NOMO-1 (cell line): ENCODE data around the gene ELOA2.
"Not testable (repeated sequence)": the region's sequence is repeated elsewhere in the genome, so short reads cannot be mapped to it uniquely, and the experiment has no call there.

Experiments used
- DNase-seq, 2 experiments: peaks; one replicate each; lab custom pipeline; 2025; ENCODE audit not compliant: unreplicated experiment in 2 of 2; lab: John Stamatoyannopoulos, UW

Gene ELOA2

DNA sequence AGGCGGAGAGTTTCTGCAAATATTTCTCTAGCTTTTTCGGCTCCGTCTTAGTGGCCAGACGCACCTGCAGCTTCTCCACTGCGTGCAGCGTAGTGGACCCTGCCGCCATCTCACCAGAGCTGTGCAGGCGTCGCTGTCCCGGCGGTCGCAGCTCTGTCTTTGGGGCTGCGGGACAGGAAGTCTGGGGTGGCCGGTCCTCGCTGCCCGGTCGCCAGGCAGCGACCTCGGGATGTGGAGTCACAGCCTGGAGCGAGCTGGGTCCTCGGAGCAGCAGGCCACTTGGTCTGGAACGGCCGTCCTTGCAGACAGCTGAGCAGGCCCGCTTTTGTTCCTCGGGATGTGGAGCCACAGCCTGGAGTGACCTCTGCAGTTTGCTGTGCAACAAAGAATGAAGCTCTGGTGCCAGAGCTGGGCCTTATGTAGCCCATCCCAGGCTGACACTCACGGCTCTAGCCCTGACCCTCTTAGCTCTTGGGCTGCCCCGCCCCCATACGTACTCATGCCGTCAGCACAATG lies at the start of gene ELOA2:
TSS of gene ELOA2 (minus strand) at position 466 of the 516 bp plus-strand sequence. CDS start at position 109, 357 bp downstream.
- no peak for DNase-seq

DNA sequence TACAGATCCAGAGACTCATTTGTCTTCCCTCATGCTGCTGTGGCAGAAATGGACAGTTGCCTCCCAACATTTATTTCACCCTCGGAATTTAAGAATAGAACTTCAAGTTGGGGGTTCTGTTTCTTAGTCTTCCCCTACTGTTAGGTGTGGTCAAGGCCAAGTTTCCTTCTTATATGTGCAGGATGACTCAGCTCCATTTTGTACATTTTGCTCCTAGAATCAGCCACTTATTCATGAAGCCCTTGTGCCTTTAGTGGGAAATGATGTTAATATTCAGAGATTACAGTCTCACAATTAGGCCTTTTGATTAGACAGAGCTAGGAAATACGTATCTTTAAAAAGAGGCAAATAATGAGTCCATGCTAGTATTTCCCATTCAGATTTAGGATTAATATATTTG lies 46.2 kb upstream of the ELOA2 start:
- no peak for DNase-seq

DNA sequence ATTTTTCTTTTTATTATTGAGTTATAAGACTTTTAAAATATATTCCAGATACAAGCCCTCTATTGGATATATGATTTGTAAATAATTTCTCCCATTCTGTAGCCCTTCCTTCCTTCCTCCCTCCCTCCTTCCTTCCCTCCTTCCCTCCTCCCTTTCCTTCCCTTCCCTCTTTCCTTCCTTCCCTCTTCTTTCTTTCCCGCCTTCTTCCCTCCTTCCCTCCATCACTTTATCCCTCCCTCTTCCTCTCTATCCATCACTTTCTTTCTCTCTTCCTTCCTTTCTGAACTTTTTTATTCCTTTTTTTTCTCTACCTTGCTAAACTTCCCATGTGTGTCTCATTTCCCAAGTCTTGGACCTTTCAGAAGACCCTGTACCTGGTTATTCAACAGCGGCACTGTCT lies 45.5 kb upstream of the ELOA2 start:
- no peak for DNase-seq

DNA sequence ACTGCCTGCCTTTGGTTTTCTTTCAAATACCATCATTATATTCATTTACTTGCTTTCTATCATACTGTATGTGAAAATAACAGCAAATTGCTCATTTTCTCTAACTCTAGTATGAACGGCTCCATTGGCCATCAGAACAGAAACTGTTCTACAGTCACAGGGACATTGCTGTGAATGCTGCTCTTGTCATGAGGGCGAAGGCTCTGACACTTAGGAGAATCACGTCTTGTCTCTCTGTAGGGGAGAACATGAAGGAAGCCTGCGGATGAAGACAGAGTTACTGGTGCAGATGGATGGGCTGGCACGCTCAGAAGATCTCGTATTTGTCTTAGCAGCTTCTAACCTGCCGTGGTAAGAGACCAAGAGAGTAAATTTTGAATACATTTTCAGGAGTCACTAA lies 41.7 kb upstream of the ELOA2 start:
- DNase-seq = no peak

DNA sequence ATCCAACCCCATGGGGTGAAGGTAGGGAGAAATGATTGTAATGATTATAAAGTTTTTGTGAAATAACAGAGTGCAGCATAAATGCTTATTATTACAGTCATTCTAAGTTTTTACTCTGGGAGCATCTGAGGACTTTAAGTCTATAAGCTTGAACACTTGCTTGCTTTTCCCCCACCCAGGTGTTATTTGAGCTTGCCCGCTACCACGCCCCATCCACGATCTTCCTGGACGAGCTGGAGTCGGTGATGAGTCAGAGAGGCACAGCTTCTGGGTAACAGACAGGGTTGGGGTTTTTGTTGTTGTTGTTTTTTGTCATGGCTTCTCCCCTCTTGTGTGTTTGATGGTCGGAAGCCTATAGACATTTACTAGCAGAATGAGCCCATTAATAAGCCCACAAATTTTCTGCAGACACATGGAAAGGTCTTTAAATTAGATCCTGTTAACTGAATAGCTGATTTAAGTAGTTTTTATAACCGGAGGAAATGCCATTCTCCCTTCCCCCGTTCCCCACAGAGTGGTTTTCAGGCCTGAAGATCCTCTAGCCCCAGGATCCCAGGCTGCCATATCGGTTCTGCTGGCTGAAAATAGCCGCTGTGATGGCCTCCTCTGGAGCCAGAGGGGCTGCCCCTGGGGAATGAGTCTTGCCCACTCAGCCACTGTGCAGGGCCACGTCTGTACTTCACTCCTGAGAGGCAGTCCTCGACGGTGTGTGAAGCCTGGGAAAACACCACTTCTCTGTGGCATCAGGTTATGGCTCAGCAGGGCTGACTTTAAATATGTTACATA lies 39.9 kb upstream of the ELOA2 start:
- no peak for DNase-seq

DNA sequence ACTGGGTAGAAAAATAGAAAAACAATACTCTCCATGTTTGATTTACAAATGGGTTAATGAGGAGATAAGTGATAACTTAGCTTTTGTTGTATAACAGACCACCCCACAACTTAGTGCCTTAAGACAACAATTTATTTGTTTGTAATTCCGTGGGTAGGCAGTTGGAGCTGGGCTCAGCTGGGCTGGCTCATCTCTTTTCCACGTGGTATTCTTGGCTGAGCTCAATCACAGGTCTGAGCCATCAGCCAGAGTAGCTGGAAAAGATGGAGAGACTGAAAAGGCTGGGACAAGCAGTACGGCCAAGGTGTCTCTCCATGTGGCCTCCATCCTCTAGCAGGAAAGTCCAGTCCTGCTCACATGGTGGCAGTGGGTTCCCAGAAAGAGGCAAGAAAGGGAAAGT lies 32.2 kb upstream of the ELOA2 start:
- no peak for DNase-seq

DNA sequence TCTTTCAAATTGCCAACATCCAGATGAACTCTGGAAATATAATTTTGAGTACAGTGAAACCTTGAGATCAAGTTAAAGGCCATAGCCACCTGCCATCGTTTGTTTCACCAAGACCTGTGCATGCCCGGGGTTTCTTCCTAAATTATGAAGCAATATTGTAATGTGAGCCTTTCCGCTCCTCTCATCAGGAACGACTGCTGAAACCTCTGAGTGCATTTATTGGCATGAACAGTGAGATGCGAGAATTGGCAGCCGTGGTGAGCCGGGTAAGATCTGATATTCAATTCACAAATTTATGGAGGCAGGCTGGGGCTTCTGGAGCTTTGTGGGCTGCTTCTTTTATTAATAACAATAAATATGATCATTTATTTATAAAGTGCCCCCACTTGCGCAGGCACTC lies 27.7 kb upstream of the ELOA2 start:
- DNase-seq = no peak

DNA sequence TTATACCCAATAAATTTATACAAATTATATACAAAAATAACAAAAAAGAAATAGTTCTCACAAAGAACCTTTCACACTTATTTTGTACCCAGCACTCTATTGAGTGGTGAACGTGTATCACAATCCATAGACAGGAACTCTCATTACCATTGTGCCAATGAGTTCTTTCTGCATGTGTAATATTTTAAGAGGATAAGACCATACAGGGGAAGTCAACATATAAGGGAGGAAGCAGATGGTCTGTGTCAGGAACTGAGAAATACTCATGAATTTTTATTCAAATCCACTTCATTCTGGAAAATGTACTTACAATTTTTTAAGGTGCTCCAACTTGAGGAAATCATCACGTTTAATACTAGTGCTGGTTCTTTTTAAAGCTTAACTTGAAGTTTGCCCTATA lies 27.1 kb upstream of the ELOA2 start:
- DNase-seq = no peak

DNA sequence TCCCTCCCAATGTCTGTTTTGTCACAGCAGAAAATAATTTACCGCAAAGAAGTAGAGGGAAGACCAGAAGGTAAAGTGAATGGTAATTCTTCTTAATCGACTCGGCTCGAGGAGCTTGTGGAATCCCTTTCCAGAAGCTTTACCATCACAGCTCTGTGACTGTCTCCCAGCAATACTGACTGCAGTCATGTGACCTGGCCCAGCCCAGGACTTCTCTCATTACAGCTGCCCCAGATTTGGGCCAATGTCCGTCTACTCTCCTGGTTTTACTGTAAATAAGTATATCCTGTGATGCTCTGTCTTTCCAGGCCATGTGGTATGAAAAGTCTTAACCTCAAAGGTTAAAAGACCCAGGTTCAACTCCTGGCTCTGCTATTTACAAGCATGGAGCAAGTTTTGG lies 18.9 kb upstream of the ELOA2 start:
- no peak for DNase-seq

DNA sequence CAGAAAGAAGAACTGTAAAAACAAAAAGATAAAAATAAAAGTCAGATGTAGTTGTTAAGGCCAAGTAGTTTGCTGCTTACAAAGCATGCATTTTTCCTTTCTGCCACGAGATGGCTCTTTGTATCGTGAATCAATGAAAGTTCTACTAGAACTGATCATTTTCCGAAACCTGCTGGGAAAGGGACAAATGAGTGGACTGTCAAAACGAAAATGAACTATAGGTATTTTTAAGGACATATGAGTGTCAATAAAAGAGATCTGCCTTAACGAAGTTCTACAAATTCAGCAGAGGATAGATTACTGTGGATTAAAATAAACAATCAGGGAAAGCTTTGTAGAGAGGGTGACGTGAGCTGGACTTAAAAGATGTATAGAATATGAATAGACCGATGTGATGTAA lies 15.0 kb upstream of the ELOA2 start:
- peak in 1 of 2 experiments; percentile 6 for DNase-seq

DNA sequence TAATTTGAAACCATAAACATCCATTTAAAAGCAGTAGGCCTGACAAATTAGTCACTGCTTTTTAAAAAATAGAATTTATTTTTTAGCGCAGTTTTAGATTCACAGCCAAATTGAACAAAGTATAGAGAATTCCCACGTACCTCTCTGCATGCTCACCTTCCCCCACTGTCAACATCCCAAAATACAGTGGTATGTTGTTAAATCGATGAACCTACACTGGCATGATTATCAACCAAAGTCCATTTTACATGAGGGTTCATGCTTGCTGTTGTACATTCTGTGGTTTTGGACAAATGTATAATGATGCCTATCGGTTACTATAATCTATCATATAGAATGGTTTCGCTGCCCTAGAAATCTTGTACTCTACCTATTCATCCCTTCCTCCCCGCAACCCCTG lies 5.6 kb upstream of the ELOA2 start:
- DNase-seq = no peak

- DNase-seq = no peak
Observed at GRCh38 chr18:47036927-47037578, 1.6 kb upstream of the ELOA2 start.

DNA sequence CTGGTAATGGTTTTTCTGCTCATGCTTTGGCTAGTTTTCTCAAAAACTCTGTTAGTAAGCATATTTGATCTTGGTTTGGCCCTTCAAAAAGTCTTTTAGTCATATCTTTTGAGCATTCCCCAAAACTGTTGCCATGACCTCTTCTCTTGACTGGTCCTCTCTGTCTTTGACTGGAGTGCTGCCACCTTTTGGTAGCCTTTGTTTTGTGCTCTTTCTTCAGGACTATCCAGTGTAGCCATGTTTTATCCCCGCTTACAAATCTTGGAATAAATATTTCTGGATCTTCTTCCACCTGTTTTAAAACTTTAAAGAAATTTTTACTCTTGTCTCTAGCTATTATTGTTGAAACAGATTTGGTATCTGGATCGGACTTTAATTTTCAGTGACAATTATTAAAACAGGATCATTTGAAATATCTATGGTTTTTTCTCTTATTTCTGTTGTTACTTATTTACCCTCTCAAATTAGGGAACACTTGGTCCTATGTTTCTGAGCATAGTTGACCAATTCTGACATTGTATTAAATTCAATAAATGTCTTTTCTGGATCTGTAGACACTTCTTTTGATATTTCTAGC lies 965 bp upstream of the ELOA2 start:
- no peak for DNase-seq

- DNase-seq = not testable (repeated sequence)
Observed at GRCh38 chr18:47034591-47034990, 830 bp downstream of the ELOA2 start.

DNA sequence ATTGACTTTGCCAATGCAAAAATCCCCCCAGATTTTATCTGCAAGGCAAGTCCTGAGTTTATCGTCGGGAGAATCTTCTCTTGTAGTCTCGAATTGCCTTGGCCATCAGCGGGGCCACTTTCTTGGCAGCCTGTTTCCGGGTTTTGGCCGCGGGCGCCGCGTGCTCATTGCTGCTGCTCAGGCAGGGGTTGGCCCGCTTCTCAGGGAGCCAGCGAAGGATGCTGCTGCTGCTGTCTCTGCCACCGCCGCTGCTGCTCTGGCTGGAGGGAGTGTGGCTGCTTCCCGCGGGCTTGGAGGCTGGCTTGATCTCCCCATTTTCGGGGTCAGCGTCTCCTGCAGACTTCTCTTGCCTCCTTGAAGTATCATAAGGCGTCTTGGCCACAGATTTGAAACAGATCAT lies 2.5 kb downstream of the ELOA2 start:
- no peak for DNase-seq

DNA sequence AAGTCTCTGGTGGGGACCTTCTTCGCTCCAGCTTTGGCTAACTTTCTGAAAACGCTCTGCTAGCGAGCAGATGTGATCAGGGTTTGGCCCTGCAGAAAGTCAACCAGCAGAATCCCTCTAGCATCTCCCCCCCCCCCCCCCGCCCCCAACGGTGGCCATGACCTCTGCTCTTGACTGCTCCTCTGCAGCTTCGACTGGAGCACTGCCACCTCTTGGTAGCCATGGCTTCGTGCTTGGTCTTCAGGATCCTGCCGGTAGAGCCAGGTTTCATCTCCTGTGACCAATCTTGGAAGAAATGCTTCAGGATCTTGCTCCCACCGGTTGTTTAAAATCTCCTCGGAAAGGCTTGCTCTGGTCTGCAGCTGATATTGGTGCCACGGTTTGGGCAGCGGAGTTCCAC lies 4.5 kb downstream of the ELOA2 start:
- not testable (repeated sequence) for DNase-seq

DNA sequence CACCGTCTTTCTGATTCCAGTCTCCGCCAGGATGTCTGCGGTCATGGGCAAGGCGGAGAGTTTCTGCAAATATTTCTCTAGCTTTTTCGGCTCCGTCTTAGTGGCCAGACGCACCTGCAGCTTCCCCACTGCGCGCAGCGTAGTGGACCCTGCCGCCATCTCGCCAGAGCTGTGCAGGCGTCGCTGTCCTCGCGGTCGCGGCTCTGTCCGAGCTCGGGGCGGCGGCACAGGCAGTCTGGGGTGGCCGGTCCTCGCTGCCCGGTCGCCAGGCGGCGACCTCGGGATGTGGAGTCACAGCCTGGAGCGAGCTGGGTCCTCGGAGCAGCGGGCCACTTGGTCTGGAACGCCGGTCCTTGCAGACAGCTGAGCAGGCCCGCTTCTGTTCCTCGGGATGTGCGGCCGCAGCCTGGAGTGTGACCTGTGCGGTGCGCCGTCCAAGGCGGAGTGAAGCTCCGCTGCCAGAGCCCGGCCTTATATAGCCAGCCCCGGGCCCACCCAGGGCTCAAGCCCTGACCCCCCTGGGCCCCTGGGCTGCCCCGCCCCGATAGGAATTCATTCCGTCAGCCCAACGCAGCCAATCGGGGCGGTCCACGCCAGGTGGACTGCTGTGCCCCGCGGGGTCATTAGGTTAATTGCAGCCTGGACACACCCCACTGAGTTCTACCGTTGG lies 5.6 kb downstream of the ELOA2 start:
- not testable (repeated sequence) for DNase-seq

DNA sequence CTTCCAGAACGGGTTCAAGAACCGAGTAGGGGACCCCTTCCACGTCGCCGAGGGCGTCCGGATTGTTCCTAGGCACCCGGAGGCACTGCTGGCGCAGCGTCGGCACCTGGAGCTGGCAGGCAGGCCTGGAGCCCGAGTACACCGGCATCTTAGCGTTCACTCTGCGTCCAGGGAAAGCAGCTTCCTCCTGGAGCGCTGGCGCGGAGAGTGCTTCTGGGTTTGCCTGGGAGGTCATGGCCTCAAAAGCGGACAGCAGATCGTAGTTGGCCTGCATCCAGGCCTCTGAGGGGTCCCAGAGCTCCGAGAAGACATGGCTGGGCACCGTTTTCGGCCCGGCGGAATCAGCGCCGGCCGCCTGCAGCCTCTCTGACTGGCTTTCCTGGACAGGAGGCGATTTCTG lies 6.7 kb downstream of the ELOA2 start:
- not testable (repeated sequence) for DNase-seq

DNA sequence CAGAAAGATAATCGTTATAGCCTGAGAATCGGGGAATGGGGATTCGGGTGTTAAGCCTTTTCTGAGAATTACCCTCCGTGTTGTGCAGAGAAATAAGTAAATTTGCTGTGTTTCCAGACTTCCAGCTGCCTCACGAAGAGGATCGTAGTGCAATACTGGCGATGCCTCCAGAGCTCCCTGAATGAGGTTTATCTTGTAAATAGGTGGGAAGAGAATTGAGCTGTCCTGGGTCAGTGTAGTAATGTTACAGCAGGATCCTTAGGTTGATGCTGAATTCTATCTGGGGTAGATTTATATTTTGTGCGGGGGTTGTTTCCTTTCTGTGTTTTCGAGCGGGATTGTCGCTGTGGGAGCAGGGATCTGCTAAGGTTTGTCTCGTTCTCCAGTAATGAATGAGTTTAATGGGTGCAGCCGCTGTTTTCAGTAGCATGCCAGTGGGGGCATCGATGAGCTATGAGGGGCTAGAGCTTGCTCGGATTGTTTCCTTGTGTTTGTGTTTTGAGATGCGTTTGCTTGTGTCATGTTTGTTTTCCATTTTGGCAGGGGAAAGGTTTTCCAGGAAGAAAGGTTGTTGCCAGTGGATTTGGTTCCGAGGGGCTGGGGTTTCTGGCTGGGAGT lies 9.8 kb downstream of the ELOA2 start:
- DNase-seq = not testable (repeated sequence)

DNA sequence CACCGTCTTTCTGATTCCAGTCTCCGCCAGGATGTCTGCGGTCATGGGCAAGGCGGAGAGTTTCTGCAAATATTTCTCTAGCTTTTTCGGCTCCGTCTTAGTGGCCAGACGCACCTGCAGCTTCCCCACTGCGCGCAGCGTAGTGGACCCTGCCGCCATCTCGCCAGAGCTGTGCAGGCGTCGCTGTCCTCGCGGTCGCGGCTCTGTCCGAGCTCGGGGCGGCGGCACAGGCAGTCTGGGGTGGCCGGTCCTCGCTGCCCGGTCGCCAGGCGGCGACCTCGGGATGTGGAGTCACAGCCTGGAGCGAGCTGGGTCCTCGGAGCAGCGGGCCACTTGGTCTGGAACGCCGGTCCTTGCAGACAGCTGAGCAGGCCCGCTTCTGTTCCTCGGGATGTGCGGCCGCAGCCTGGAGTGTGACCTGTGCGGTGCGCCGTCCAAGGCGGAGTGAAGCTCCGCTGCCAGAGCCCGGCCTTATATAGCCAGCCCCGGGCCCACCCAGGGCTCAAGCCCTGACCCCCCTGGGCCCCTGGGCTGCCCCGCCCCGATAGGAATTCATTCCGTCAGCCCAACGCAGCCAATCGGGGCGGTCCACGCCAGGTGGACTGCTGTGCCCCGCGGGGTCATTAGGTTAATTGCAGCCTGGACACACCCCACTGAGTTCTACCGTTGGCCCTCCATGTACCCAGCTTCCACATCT lies 11.5 kb downstream of the ELOA2 start:
- DNase-seq = not testable (repeated sequence)
